K562 (cell line): Measurements from ENCODE around the gene NPTXR.

ENCODE experiments used
- ARNT ChIP-seq, 2 experiments: fragments of 450-650 bp; IDR thresholded peaks; 2 replicates each; pipeline ENCODE4 v1.6.1; 2016; ENCODE audit warnings: mild to moderate bottlenecking in 1 of 2
- CBX5 ChIP-seq: IDR thresholded peaks from 2 replicates; pipeline ENCODE4 v1.6.1; 2014; ENCODE audit warnings: low read depth, borderline replicate concordance
- EP300 ChIP-seq: IDR thresholded peaks from 2 replicates; pipeline ENCODE4 v1.6.1; 2012; ENCODE audit warnings: low read length, improper control_type of control experiment
- ESRRB ChIP-seq: fragments of 250-450 bp; sonication (Bioruptor Pico); IDR thresholded peaks from 2 replicates; pipeline ENCODE4 v1.5.0; 2020; ENCODE audit warnings: mild to moderate bottlenecking, moderate library complexity, borderline replicate concordance
- HINFP ChIP-seq: fragments of 450-650 bp; conservative IDR thresholded peaks from 2 replicates; pipeline ENCODE4 v1.6.1; 2016; ENCODE audit warnings: missing genetic modification characterization, low read depth, mild to moderate bottlenecking, control low read depth, missing compliant biosample characterization
- NR2F6 ChIP-seq: fragments of 450-650 bp; formaldehyde crosslinking; IDR thresholded peaks from 2 replicates; pipeline ENCODE4 v1.4.0; 2020; ENCODE audit warnings: mild to moderate bottlenecking
- POLR2A ChIP-seq: fragments of 450-650 bp; conservative IDR thresholded peaks from 2 replicates; pipeline ENCODE4 v1.6.1; 2016
- SLC30A9 ChIP-seq: fragments of 250-450 bp; sonication (Bioruptor Pico); IDR thresholded peaks from 2 replicates; pipeline ENCODE4 v1.8.0; 2022; ENCODE audit warnings: mild to moderate bottlenecking, moderate library complexity
- TAF9B ChIP-seq: fragments of 450-650 bp; IDR thresholded peaks from 2 replicates; pipeline ENCODE4 v1.6.1; 2018; ENCODE audit warnings: mild to moderate bottlenecking; ENCODE audit not compliant: partially characterized antibody
- TEAD1 ChIP-seq, 2 experiments: fragments of 450-650 bp in 1 of 2; sonication (generic) in 1 of 2; formaldehyde crosslinking; IDR thresholded peaks; 2 replicates each; pipeline versions ENCODE4 v1.4.0 to v1.8.0; 2020 to 2022; ENCODE audit warnings: mild to moderate bottlenecking in 2 of 2, missing genetic modification reagents in 1 of 2
- ZNF232 ChIP-seq: sonication (generic); formaldehyde crosslinking; IDR thresholded peaks from 2 replicates; pipeline ENCODE4 v1.8.0; 2022; ENCODE audit warnings: mild to moderate bottlenecking, missing genetic modification reagents
- ZNF398 ChIP-seq: fragments of 250-450 bp; sonication (Bioruptor Pico); IDR thresholded peaks from 2 replicates; pipeline ENCODE4 v1.8.0; 2021; ENCODE audit warnings: moderate library complexity, mild to moderate bottlenecking, inconsistent platforms

GRCh38 chr22:38830026-38830844, 13.6 kb downstream of the NPTXR start:
- TF ChIP-seq ESRRB (CRISPR knock-in tag) (no peak), NR2F6 (CRISPR knock-in tag) (no peak), ARNT (IDR thresholded peaks at IDR 0.05) (no peak), ZNF398 (CRISPR knock-in tag) (no peak), SLC30A9 (CRISPR knock-in tag) (no peak), EP300 (no peak), TAF9B (no peak), CBX5 (no peak), HINFP (no peak), TEAD1 (CRISPR knock-in tag; IDR thresholded peaks at IDR 0.05) (no peak), POLR2A (no peak), ZNF232 (CRISPR knock-in tag) (no peak)
